Stimulated activated CD4-positive, alpha-beta T cell treated with anti-CD3 and anti-CD28 coated beads, Interleukin-15, amount 100 ng/mL, for 24 hours (primary cell): Measurements from ENCODE around the gene TMEM94.

Experiments
- DNase-seq: peaks from one replicate; pipeline ENCODE4 v3.0.0-alpha.2; 2020

TMEM94 gene

GRCh38 chr17:75498726-75499213, 42.3 kb downstream of the TMEM94 start:
- no peak for DNase-seq

GRCh38 chr17:75499313-75500022, 43.0 kb downstream of the TMEM94 start:
- no peak for DNase-seq

- DNase-seq: no peak
Measured at GRCh38 chr17:75500419-75501216, 44.2 kb downstream of the TMEM94 start.

GRCh38 chr17:75501378-75502071, 45.1 kb downstream of the TMEM94 start:
- no peak for DNase-seq

GRCh38 chr17:75502072-75502720, 45.8 kb downstream of the TMEM94 start:
- DNase-seq: no peak

- no peak for DNase-seq
Measured at GRCh38 chr17:75502721-75503329, 46.4 kb downstream of the TMEM94 start.

GRCh38 chr17:75503337-75503950, 47.0 kb downstream of the TMEM94 start:
- no peak for DNase-seq

GRCh38 chr17:75503976-75504346, 47.5 kb downstream of the TMEM94 start:
- DNase-seq: no peak

- DNase-seq: peak; percentile 41
Measured at GRCh38 chr17:75504347-75505151, 48.1 kb downstream of the TMEM94 start.

- DNase-seq: no peak
Measured at GRCh38 chr17:75505152-75505409, 48.6 kb downstream of the TMEM94 start.

GRCh38 chr17:75505640-75506039, 49.2 kb downstream of the TMEM94 start:
- DNase-seq: no peak

- no peak for DNase-seq
Measured at GRCh38 chr17:75506134-75506533, 49.7 kb downstream of the TMEM94 start.

- no peak for DNase-seq
Measured at GRCh38 chr17:75506888-75507287, 50.5 kb downstream of the TMEM94 start.

- no peak for DNase-seq
Measured at GRCh38 chr17:75507733-75508719, 51.6 kb downstream of the TMEM94 start.

- no peak for DNase-seq
Measured at GRCh38 chr17:75508931-75509361, 52.5 kb downstream of the TMEM94 start.

GRCh38 chr17:75509528-75510258, 53.3 kb downstream of the TMEM94 start:
- no peak for DNase-seq

- DNase-seq: no peak
Measured at GRCh38 chr17:75511270-75511609, 54.8 kb downstream of the TMEM94 start.

- DNase-seq: no peak
Measured at GRCh38 chr17:75511610-75512575, 55.5 kb downstream of the TMEM94 start.
